GM23338 (cell line): ENCODE data around the gene CNOT6. TPM values are rescaled to one million over a fixed set of nuclear protein-coding genes. Genes with fewer than 3 reads are reported as not detected.

Source experiments
- ATAC-seq: fragments of 200-7000 bp; cut with Tn5 transposase; 3 replicates; pipeline ENCODE4 v1.9.1; 2020
- DNase-seq: peaks from one replicate; pipeline ENCODE4 v3.0.0-alpha.2; 2015; ENCODE audit warnings: low spot score
- H2AFZ ChIP-seq: fragments of 200-600 bp; sonication (generic); 2 replicates; pipeline ENCODE4 v1.8.0; 2016; ENCODE audit warnings: antibody characterized with exemption, mild to moderate bottlenecking, moderate library complexity
- H3F3A ChIP-seq: fragments of 200-600 bp; sonication (generic); replicated peaks from 2 replicates; pipeline ENCODE4 v1.8.0; 2017; ENCODE audit warnings: antibody characterized with exemption, mixed run types, low read depth
- H3K27ac ChIP-seq: fragments of 200-600 bp; sonication (generic); 2 replicates; pipeline ENCODE4 v1.6.1; 2016; ENCODE audit warnings: low read depth
- H3K27me3 ChIP-seq: fragments of 200-600 bp; sonication (generic); 2 replicates; pipeline ENCODE4 v1.8.0; 2016; ENCODE audit warnings: mild to moderate bottlenecking, mixed run types, moderate library complexity; ENCODE audit not compliant: insufficient read depth
- H3K36me3 ChIP-seq: fragments of 200-600 bp; sonication (generic); 2 replicates; pipeline ENCODE4 v1.8.0; 2016; ENCODE audit warnings: mild to moderate bottlenecking; ENCODE audit not compliant: insufficient read depth
- H3K4me1 ChIP-seq: fragments of 200-600 bp; sonication (generic); 2 replicates; pipeline ENCODE4 v1.8.0; 2016; ENCODE audit warnings: mild to moderate bottlenecking, moderate library complexity; ENCODE audit not compliant: insufficient read depth
- H3K4me2 ChIP-seq: fragments of 200-600 bp; sonication (generic); 2 replicates; pipeline ENCODE4 v1.7.1; 2017; ENCODE audit warnings: mixed run types
- H3K4me3 ChIP-seq: fragments of 200-600 bp; sonication (generic); 2 replicates; pipeline ENCODE4 v1.6.1; 2016; ENCODE audit warnings: mixed run types
- H3K79me2 ChIP-seq: fragments of 200-600 bp; sonication (generic); replicated peaks from 2 replicates; pipeline ENCODE4 v1.8.0; 2017; ENCODE audit warnings: mild to moderate bottlenecking; ENCODE audit not compliant: insufficient read depth
- H3K9me2 ChIP-seq: fragments of 200-600 bp; sonication (generic); 2 replicates; pipeline ENCODE4 v1.8.0; 2017; ENCODE audit not compliant: insufficient read depth
- H4K20me1 ChIP-seq: fragments of 200-600 bp; sonication (generic); replicated peaks from 2 replicates; pipeline ENCODE4 v1.8.0; 2017; ENCODE audit warnings: mild to moderate bottlenecking; ENCODE audit not compliant: insufficient read depth
- H3K27ac Mint-ChIP-seq: 2 replicates; pipeline ENCODE4 v1.8.0; 2020; ENCODE audit warnings: inconsistent platforms, mild to moderate bottlenecking, moderate library complexity, mixed read lengths
- H3K27me3 Mint-ChIP-seq: 3 replicates; pipeline ENCODE4 v1.8.0; 2022; ENCODE audit warnings: low read depth, mild to moderate bottlenecking, moderate library complexity, mixed read lengths, inconsistent platforms; ENCODE audit not compliant: insufficient read depth, poor library complexity
- H3K36me3 Mint-ChIP-seq: 3 replicates; pipeline ENCODE4 v1.8.0; 2021; ENCODE audit warnings: low read depth, mild to moderate bottlenecking, inconsistent platforms, moderate library complexity, mixed read lengths
- H3K4me1 Mint-ChIP-seq: 3 replicates; pipeline ENCODE4 v1.8.0; 2020; ENCODE audit warnings: mild to moderate bottlenecking, inconsistent platforms, mixed read lengths
- H3K4me3 Mint-ChIP-seq: 3 replicates; pipeline ENCODE4 v1.8.0; 2021; ENCODE audit warnings: moderate library complexity, mild to moderate bottlenecking, inconsistent platforms, mixed read lengths
- H3K9me3 Mint-ChIP-seq: 3 replicates; pipeline ENCODE4 v1.8.0; 2020; ENCODE audit warnings: moderate library complexity, mild to moderate bottlenecking, inconsistent platforms, mixed read lengths
- EZH2 ChIP-seq: fragments of 200-600 bp; sonication (generic); IDR thresholded peaks from one replicate; pipeline ENCODE4 v1.8.0; 2017; ENCODE audit warnings: antibody characterized with exemption, mild to moderate bottlenecking, low read depth; ENCODE audit not compliant: unreplicated experiment
- EZH2phosphoT487 ChIP-seq: fragments of 200-600 bp; sonication (generic); IDR thresholded peaks from one replicate; pipeline ENCODE4 v1.8.1; 2018; ENCODE audit warnings: antibody characterized with exemption; ENCODE audit not compliant: unreplicated experiment
- JUNB ChIP-seq: IDR thresholded peaks from one replicate; pipeline ENCODE4 v1.6.1; 2016; ENCODE audit warnings: antibody characterized with exemption; ENCODE audit not compliant: unreplicated experiment
- NANOG ChIP-seq: IDR thresholded peaks from 2 replicates; pipeline ENCODE4 v1.6.1; 2016; ENCODE audit warnings: antibody characterized with exemption, borderline replicate concordance
- POLR2AphosphoS5 ChIP-seq: IDR thresholded peaks from 2 replicates; pipeline ENCODE4 v1.6.1; 2016; ENCODE audit warnings: antibody characterized with exemption, low read depth
- STAT1 ChIP-seq: IDR thresholded peaks from one replicate; pipeline ENCODE4 v1.6.1; 2016; ENCODE audit warnings: antibody characterized with exemption; ENCODE audit not compliant: unreplicated experiment
- ZNF114 ChIP-seq: fragments of 250-450 bp; sonication (Bioruptor Pico); IDR thresholded peaks from 2 replicates; pipeline ENCODE4 v1.5.0; 2020; ENCODE audit warnings: mild to moderate bottlenecking, moderate library complexity
- polyA plus RNA-seq: library from polyadenylated mRNA; unstranded; fragments of >200 nt; fragmentation: Nextera tagmentation; extraction: Ambion mirVana; gene quantifications from 2 replicates; pipeline ENCODE4 v1.2.1, GENCODE V29; 2016
- total RNA-seq: library from RNA; depleted of rRNA; stranded (reverse); fragments of >200 nt; shearing (Covaris generic); gene quantifications from 2 replicates; pipeline ENCODE4 v1.2.3, GENCODE V29; 2014
- TF ChIP-seq, protein P1 (sequence below): fragments of 250-450 bp; sonication (Bioruptor Pico); IDR thresholded peaks from 2 replicates; pipeline ENCODE4 v1.5.0; 2020; ENCODE audit warnings: mild to moderate bottlenecking, moderate library complexity
- TF ChIP-seq, protein P2 (sequence below): IDR thresholded peaks from 2 replicates; pipeline ENCODE4 v1.6.1; 2016; ENCODE audit warnings: antibody characterized with exemption

The CNOT6 gene
- total and polyA plus RNA-seq, 2 experiments from 2014 or later, result 14.6 to 38.7 TPM

DNA sequence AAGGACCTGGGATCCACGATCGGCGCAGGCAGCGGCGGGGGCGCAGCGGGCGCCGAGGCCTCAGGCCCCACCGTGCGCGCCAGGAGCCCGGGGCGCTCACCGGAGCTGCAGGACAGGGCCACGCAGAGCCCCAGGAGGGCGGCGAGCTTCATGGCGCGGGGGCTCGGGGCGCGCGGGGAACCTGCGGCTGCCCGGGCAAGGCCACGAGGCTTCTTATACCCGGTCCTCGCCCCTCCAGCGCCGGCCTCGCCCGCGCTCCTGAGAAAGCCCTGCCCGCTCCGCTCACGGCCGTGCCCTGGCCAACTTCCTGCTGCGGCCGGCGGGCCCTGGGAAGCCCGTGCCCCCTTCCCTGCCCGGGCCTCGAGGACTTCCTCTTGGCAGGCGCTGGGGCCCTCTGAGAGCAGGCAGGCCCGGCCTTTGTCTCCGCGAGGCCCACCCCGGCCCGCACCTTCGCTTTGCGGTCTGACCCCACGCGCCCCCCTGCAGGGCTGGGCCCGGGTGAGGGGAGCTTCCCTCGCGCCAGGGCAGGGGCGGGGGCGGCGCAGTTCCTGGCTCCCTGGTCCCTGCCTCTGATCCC, 97.2 kb downstream of the CNOT6 start, which contains the start of gene SCGB3A1:
Gene SCGB3A1 (minus strand): TSS at position 189 of the 577 bp plus-strand sequence. CDS start 37 bp downstream, at position 152.
- Histone ChIP-seq H3K36me3 (no peaks in the 10 kb centered on the region), H3K4me3 (peak within 1 kb of the TSS; percentile 60), H3K79me2 (no peaks in the 10 kb centered on the region), H3K4me1 (0 out of 2 replicates have a peak, but pooled peaks cover 6% of the 10 kb centered on the region), H3K27me3 (peaks cover 54% of the 10 kb centered on the region), H3K9me2 (no peaks in the 10 kb centered on the region), H3F3A (peaks cover 7% of the 10 kb centered on the region; the same call in 1 of the 2 replicates), H3K4me2 (peak within 1 kb of the TSS; percentile 86), H4K20me1 (no peaks in the 10 kb centered on the region), H2AFZ (peak within 1 kb of the TSS; percentile 96), H3K27ac (no peak within 1 kb of the TSS)
- ATAC-seq, result peak; percentile 49
- peaks cover 3% of the 10 kb centered on the region; the same call in 1 of the 3 replicates for H3K9me3 Mint-ChIP-seq
- H3K4me3 Mint-ChIP-seq, result peak within 1 kb of the TSS; percentile 72
- peaks cover 10% of the 10 kb centered on the region for H3K4me1 Mint-ChIP-seq
- peaks cover 5% of the 10 kb centered on the region; the same call in 1 of the 3 replicates for H3K36me3 Mint-ChIP-seq
- H3K27me3 Mint-ChIP-seq, result peaks cover 42% of the 10 kb centered on the region
- H3K27ac Mint-ChIP-seq, result no peak within 1 kb of the TSS
- TF ChIP-seq STAT1 (no peak), EZH2 (peak; percentile 49), POLR2AphosphoS5 (no peak), NANOG (no peak), EZH2phosphoT487 (no peak), JUNB (no peak), ZNF114 (CRISPR knock-in tag) (no peak)
- TF ChIP-seq, protein P1, sequence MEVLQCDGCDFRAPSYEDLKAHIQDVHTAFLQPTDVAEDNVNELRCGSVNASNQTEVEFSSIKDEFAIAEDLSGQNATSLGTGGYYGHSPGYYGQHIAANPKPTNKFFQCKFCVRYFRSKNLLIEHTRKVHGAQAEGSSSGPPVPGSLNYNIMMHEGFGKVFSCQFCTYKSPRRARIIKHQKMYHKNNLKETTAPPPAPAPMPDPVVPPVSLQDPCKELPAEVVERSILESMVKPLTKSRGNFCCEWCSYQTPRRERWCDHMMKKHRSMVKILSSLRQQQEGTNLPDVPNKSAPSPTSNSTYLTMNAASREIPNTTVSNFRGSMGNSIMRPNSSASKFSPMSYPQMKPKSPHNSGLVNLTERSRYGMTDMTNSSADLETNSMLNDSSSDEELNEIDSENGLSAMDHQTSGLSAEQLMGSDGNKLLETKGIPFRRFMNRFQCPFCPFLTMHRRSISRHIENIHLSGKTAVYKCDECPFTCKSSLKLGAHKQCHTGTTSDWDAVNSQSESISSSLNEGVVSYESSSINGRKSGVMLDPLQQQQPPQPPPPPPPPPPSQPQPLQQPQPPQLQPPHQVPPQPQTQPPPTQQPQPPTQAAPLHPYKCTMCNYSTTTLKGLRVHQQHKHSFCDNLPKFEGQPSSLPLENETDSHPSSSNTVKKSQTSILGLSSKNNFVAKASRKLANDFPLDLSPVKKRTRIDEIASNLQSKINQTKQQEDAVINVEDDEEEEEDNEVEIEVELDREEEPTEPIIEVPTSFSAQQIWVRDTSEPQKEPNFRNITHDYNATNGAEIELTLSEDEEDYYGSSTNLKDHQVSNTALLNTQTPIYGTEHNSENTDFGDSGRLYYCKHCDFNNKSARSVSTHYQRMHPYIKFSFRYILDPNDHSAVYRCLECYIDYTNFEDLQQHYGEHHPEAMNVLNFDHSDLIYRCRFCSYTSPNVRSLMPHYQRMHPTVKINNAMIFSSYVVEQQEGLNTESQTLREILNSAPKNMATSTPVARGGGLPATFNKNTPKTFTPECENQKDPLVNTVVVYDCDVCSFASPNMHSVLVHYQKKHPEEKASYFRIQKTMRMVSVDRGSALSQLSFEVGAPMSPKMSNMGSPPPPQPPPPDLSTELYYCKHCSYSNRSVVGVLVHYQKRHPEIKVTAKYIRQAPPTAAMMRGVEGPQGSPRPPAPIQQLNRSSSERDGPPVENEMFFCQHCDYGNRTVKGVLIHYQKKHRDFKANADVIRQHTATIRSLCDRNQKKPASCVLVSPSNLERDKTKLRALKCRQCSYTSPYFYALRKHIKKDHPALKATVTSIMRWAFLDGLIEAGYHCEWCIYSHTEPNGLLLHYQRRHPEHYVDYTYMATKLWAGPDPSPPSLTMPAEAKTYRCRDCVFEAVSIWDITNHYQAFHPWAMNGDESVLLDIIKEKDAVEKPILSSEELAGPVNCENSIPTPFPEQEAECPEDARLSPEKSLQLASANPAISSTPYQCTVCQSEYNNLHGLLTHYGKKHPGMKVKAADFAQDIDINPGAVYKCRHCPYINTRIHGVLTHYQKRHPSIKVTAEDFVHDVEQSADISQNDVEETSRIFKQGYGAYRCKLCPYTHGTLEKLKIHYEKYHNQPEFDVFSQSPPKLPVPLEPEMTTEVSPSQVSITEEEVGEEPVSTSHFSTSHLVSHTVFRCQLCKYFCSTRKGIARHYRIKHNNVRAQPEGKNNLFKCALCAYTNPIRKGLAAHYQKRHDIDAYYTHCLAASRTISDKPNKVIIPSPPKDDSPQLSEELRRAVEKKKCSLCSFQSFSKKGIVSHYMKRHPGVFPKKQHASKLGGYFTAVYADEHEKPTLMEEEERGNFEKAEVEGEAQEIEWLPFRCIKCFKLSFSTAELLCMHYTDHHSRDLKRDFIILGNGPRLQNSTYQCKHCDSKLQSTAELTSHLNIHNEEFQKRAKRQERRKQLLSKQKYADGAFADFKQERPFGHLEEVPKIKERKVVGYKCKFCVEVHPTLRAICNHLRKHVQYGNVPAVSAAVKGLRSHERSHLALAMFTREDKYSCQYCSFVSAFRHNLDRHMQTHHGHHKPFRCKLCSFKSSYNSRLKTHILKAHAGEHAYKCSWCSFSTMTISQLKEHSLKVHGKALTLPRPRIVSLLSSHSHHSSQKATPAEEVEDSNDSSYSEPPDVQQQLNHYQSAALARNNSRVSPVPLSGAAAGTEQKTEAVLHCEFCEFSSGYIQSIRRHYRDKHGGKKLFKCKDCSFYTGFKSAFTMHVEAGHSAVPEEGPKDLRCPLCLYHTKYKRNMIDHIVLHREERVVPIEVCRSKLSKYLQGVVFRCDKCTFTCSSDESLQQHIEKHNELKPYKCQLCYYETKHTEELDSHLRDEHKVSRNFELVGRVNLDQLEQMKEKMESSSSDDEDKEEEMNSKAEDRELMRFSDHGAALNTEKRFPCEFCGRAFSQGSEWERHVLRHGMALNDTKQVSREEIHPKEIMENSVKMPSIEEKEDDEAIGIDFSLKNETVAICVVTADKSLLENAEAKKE, result no peak
- TF ChIP-seq, protein P2, sequence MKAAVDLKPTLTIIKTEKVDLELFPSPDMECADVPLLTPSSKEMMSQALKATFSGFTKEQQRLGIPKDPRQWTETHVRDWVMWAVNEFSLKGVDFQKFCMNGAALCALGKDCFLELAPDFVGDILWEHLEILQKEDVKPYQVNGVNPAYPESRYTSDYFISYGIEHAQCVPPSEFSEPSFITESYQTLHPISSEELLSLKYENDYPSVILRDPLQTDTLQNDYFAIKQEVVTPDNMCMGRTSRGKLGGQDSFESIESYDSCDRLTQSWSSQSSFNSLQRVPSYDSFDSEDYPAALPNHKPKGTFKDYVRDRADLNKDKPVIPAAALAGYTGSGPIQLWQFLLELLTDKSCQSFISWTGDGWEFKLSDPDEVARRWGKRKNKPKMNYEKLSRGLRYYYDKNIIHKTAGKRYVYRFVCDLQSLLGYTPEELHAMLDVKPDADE, result no peak
- peak; percentile 63 for DNase-seq
